Mesodermal cell (in vitro differentiated cells): ENCODE results near the gene F11.
"Not testable (repeated sequence)": the region's sequence is repeated elsewhere in the genome, so short reads cannot be mapped to it uniquely, and the experiment has no call there.

Experiments used
- H3K27ac ChIP-seq: 2 replicates; pipeline ENCODE4 v1.7.0; 2013; ENCODE audit warnings: mild to moderate bottlenecking, low read depth, low read length, moderate library complexity; ENCODE audit not compliant: severe bottlenecking
- H3K36me3 ChIP-seq: 2 replicates; pipeline ENCODE4 v1.7.1; 2013; ENCODE audit warnings: mild to moderate bottlenecking, low read length, moderate library complexity; ENCODE audit not compliant: control insufficient read depth, insufficient read depth
- H3K4me1 ChIP-seq: one replicate; pipeline ENCODE4 v1.7.1; 2013; ENCODE audit warnings: mild to moderate bottlenecking, low read length; ENCODE audit not compliant: insufficient read depth, control insufficient read depth, poor library complexity, severe bottlenecking
- H3K4me3 ChIP-seq: 2 replicates; pipeline ENCODE4 v1.7.0; 2013; ENCODE audit warnings: low read length, control low read depth, mild to moderate bottlenecking; ENCODE audit not compliant: insufficient read depth, poor library complexity, severe bottlenecking; ENCODE audit errors: extremely low read depth
- H3K9me3 ChIP-seq: 2 replicates; pipeline ENCODE4 v1.7.1; 2013; ENCODE audit warnings: mild to moderate bottlenecking, low read length, moderate library complexity; ENCODE audit not compliant: control insufficient read depth
- WGBS, 2 experiments: methylation state at CpG; one replicate each; pipeline ENCODE4 v1.1.5; 2013; ENCODE audit warnings: missing lambda C conversion rate in 2 of 2; ENCODE audit not compliant: insufficient coverage in 2 of 2; 5-methylcytosine and 5-hydroxymethylcytosine counted together

F11 gene

GRCh38 chr4:186300659-186301390, 34.8 kb downstream of the F11 start:
- no peaks in the 10 kb centered on the region for H3K36me3 ChIP-seq
- H3K27ac ChIP-seq = no peak overlapping the region
- WGBS, 2 experiments = 90 to 93% methylated on average over 2 of the region's 6 CpGs
- no peaks in the 10 kb centered on the region for H3K9me3 ChIP-seq
- no peak overlapping the region for H3K4me3 ChIP-seq
- no peaks in the 10 kb centered on the region for H3K4me1 ChIP-seq

- Histone ChIP-seq H3K27ac (no peak overlapping the region), H3K9me3 (no peaks in the 10 kb centered on the region), H3K4me1 (no peaks in the 10 kb centered on the region), H3K4me3 (no peak overlapping the region), H3K36me3 (no peaks in the 10 kb centered on the region)
- 88 to 100% methylated on average over 3 of the region's 5 CpGs for WGBS, 2 experiments
Measured at GRCh38 chr4:186304216-186304615, 38.2 kb downstream of the F11 start.

- Histone ChIP-seq H3K36me3 (no peaks in the 10 kb centered on the region), H3K9me3 (no peaks in the 10 kb centered on the region), H3K27ac (no peak overlapping the region), H3K4me3 (no peak overlapping the region), H3K4me1 (no peaks in the 10 kb centered on the region)
- 77 to 80% methylated on average over 5 to 6 of the region's 13 CpGs for WGBS, 2 experiments
Measured at GRCh38 chr4:186304866-186305505, 39.0 kb downstream of the F11 start.

- Histone ChIP-seq H3K4me3 (no peak overlapping the region), H3K36me3 (no peaks in the 10 kb centered on the region), H3K9me3 (no peaks in the 10 kb centered on the region), H3K4me1 (no peaks in the 10 kb centered on the region), H3K27ac (no peak overlapping the region)
- 75 to 94% methylated on average over 2 of the region's 4 CpGs for WGBS, 2 experiments
Measured at GRCh38 chr4:186307497-186307896, 41.5 kb downstream of the F11 start.

GRCh38 chr4:186307916-186308315, 41.9 kb downstream of the F11 start:
- Histone ChIP-seq H3K27ac (no peak overlapping the region), H3K36me3 (no peaks in the 10 kb centered on the region), H3K9me3 (no peaks in the 10 kb centered on the region), H3K4me3 (no peak overlapping the region), H3K4me1 (no peaks in the 10 kb centered on the region)
- WGBS, 2 experiments = 73 to 80% methylated on average over 2 of the region's 3 CpGs

- 84 to 89% methylated on average over 4 to 5 of the region's 6 CpGs for WGBS, 2 experiments
Measured at GRCh38 chr4:186318481-186318880, 52.5 kb downstream of the F11 start.

GRCh38 chr4:186324660-186325059, 58.7 kb downstream of the F11 start:
- 95 to 96% methylated on average over 22 to 24 of the region's 33 CpGs for WGBS, 2 experiments
- H3K27ac ChIP-seq = not testable (repeated sequence)

More at GRCh38 chr4:186318481-186318880, 52.5 kb downstream of the F11 start:
- Histone ChIP-seq H3K27ac (no peak overlapping the region), H3K36me3 (no peaks in the 10 kb centered on the region), H3K4me1 (no peaks in the 10 kb centered on the region), H3K4me3 (no peak overlapping the region), H3K9me3 (no peaks in the 10 kb centered on the region)

GRCh38 chr4:186326391-186326790, 60.4 kb downstream of the F11 start:
- no peak overlapping the region for H3K4me3 ChIP-seq
- no peaks in the 10 kb centered on the region for H3K4me1 ChIP-seq
- H3K9me3 ChIP-seq = no peaks in the 10 kb centered on the region
- 58 to 100% methylated on average over 2 of the region's 3 CpGs for WGBS, 2 experiments
- no peaks in the 10 kb centered on the region for H3K36me3 ChIP-seq
- no peak overlapping the region for H3K27ac ChIP-seq

More at GRCh38 chr4:186324660-186325059, 58.7 kb downstream of the F11 start:
- not testable (repeated sequence) for H3K36me3 ChIP-seq, H3K9me3 ChIP-seq, H3K4me1 ChIP-seq, H3K4me3 ChIP-seq

GRCh38 chr4:186329372-186329771, 63.4 kb downstream of the F11 start:
- no peaks in the 10 kb centered on the region for H3K36me3 ChIP-seq
- 93 to 94% methylated on average over 9 of the region's 15 CpGs for WGBS, 2 experiments
- no peak overlapping the region for H3K27ac ChIP-seq
- H3K4me1 ChIP-seq = no peaks in the 10 kb centered on the region
- H3K9me3 ChIP-seq = peaks cover 3% of the 10 kb centered on the region
- H3K4me3 ChIP-seq = no peak overlapping the region

GRCh38 chr4:186330368-186330767, 64.4 kb downstream of the F11 start:
- Histone ChIP-seq H3K27ac (no peak overlapping the region), H3K4me1 (no peaks in the 10 kb centered on the region), H3K9me3 (peaks cover 3% of the 10 kb centered on the region), H3K36me3 (no peaks in the 10 kb centered on the region), H3K4me3 (no peak overlapping the region)
- WGBS, 2 experiments = no CpG with 5 or more reads among the region's 3 CpGs

- 80 to 100% methylated on average over 1 of the region's 1 CpG for WGBS, 2 experiments
Measured at GRCh38 chr4:186335793-186336192, 69.8 kb downstream of the F11 start.

More at GRCh38 chr4:186335793-186336192, 69.8 kb downstream of the F11 start:
- H3K4me1 ChIP-seq = no peaks in the 10 kb centered on the region
- peaks cover 3% of the 10 kb centered on the region for H3K9me3 ChIP-seq
- no peak overlapping the region for H3K4me3 ChIP-seq
- no peak overlapping the region for H3K27ac ChIP-seq
- H3K36me3 ChIP-seq = no peaks in the 10 kb centered on the region
